GF-D8 (cell line): ENCODE measurements around the gene TRIM50.
"Not testable (repeated sequence)": the region's sequence is repeated elsewhere in the genome, so short reads cannot be mapped to it uniquely, and the experiment has no call there.

Source experiments
- DNase-seq: peaks from one replicate; lab custom pipeline; 2025; lab: John Stamatoyannopoulos, UW

TRIM50 gene

GRCh38 chr7:73350306-73351068, 22.6 kb upstream of the TRIM50 start:
- no peak for DNase-seq

GRCh38 chr7:73349763-73350162, 21.9 kb upstream of the TRIM50 start:
- DNase-seq: no peak

- no peak for DNase-seq
Observed at GRCh38 chr7:73345951-73346350, 18.1 kb upstream of the TRIM50 start.

GRCh38 chr7:73345538-73345937, 17.7 kb upstream of the TRIM50 start:
- DNase-seq: no peak

- DNase-seq: no peak
Observed at GRCh38 chr7:73343671-73344380, 15.9 kb upstream of the TRIM50 start.

GRCh38 chr7:73342645-73343044, 14.8 kb upstream of the TRIM50 start:
- no peak for DNase-seq

GRCh38 chr7:73341877-73342276, 14.0 kb upstream of the TRIM50 start:
- DNase-seq: no peak

- DNase-seq: no peak
Observed at GRCh38 chr7:73340514-73340913, 12.6 kb upstream of the TRIM50 start.

GRCh38 chr7:73338321-73338720, 10.4 kb upstream of the TRIM50 start:
- no peak for DNase-seq

GRCh38 chr7:73332447-73332846, 4.6 kb upstream of the TRIM50 start:
- no peak for DNase-seq

- no peak for DNase-seq
Observed at GRCh38 chr7:73330772-73331171, 2.9 kb upstream of the TRIM50 start.

GRCh38 chr7:73329861-73330581, 2.1 kb upstream of the TRIM50 start:
- no peak for DNase-seq

- DNase-seq: no peak
Observed at GRCh38 chr7:73328696-73329095, 814 bp upstream of the TRIM50 start.

GRCh38 chr7:73327449-73327848, 433 bp downstream of the TRIM50 start:
- not testable (repeated sequence) for DNase-seq

- DNase-seq: not testable (repeated sequence)
Observed at GRCh38 chr7:73325424-73325823, 2.5 kb downstream of the TRIM50 start.

GRCh38 chr7:73324081-73324845, 3.6 kb downstream of the TRIM50 start:
- peak; percentile 68 for DNase-seq

GRCh38 chr7:73323434-73324080, 4.3 kb downstream of the TRIM50 start:
- not testable (repeated sequence) for DNase-seq

GRCh38 chr7:73320009-73320408, 7.9 kb downstream of the TRIM50 start:
- DNase-seq: not testable (repeated sequence)

GRCh38 chr7:73319541-73319940, 8.3 kb downstream of the TRIM50 start:
- DNase-seq: not testable (repeated sequence)

GRCh38 chr7:73318656-73319204, 9.2 kb downstream of the TRIM50 start:
- not testable (repeated sequence) for DNase-seq

- DNase-seq: no peak
Observed at GRCh38 chr7:73316521-73316920, 11.4 kb downstream of the TRIM50 start.
